GM21447 (cell line): ENCODE data around the gene PSKH1.
A peak's percentile ranks its signal among the peaks of the same experiment; 100 is the strongest.

Source experiments
- ATAC-seq: cut with Tn5 transposase; IDR thresholded peaks from one replicate; pipeline ENCODE4 v1.9.1; 2021; ENCODE audit not compliant: unreplicated experiment

Gene PSKH1

DNA sequence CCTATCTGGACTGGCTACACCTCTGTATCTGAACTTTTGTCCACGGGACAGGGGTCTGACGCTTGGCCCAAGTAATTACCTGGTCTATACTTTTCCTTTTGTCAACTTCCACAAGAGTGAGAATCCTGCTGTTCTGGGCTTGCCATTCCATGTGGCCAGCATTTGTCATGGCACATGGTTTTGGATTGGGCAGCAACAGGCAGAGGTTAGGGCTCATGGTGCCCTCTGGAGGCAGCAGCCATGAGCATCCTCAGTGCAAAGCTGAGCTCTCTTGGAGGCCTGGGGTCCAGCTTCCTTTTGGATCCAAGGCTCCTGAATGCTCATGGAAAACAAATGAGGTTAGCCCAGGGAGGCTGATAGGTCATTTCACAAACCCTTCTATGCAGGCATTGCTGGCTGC lies 27.7 kb upstream of the PSKH1 start:
- ATAC-seq = no peak

DNA sequence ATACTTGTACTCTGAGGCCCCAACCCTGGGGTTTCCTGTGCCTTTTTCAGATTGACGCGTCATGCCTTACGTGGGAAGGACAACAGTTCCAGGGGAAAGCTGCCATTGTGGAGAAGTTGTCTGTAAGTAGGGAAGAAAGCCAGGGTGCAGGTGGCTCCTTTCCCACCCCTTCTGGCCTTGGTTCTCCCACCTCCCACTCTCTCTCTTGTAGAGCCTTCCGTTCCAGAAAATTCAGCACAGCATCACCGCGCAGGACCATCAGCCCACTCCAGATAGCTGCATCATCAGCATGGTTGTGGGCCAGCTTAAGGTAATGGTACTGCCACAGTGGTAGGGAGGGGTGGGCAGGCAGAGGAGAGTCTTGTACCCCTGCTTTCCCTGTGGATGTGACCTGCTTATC lies 24.8 kb upstream of the PSKH1 start:
- ATAC-seq = no peak

DNA sequence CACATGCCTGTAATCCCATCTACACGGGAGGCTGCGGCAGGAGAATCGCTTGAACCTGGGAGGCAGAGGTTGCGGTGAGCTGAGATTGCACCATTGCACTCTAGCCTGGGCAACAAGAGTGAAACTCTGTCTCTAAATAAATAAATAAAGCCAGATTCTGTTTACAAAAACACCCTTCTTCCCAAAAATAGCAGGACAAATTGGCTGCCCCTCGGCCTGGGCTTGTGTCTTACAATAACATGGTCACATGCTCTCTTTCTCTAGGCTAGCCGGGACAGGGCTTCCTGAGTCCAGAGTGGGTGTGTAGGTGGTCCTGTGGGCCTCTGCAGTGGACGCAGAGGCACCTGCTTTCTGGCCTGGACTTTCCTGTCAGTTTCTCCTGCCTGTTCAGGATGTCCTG lies 23.4 kb upstream of the PSKH1 start:
- ATAC-seq = no peak

DNA sequence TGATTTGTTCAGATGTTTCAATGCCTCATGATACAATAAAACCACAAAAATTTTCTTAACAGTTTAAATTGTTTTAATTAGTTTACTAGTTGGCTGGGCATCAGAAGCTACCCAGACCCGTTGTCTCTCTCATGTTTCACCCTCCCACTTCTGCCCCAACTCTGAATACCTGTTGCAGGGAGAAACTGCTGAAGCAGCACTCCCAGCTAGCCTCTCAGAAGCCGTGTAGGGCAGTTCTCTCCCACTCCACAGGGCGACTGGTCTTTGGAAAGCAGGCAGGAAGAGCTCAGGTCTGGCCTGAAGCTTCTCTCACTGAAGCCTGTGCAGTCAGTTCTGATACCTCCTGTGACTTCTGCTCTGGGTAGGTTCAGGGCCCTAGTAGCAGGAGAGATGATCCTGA lies 21.8 kb upstream of the PSKH1 start:
- ATAC-seq = no peak

DNA sequence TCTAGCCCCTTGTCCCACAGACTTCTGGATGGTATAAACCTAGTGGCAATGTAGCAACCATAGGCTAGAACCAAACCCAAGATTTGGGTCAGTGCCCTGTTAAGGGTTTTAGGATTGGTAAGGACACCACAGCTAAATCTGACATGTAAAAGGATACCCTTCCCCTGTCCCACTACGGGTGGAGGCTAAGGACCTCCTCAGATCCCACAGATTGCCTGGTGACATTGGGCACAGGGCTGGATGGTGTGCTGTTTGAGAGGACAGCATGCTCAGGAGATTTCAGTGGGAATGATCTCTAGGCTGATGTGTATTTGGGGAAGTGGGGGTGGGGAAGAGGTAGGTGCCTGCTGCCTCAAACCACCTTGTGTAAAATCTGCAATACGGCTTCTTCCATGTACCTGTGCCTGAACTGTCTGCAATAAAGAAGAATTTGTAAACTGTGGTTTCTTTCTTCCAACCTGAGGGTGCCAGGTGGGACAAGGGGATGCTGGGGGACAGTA lies 20.9 kb upstream of the PSKH1 start:
- ATAC-seq = no peak

DNA sequence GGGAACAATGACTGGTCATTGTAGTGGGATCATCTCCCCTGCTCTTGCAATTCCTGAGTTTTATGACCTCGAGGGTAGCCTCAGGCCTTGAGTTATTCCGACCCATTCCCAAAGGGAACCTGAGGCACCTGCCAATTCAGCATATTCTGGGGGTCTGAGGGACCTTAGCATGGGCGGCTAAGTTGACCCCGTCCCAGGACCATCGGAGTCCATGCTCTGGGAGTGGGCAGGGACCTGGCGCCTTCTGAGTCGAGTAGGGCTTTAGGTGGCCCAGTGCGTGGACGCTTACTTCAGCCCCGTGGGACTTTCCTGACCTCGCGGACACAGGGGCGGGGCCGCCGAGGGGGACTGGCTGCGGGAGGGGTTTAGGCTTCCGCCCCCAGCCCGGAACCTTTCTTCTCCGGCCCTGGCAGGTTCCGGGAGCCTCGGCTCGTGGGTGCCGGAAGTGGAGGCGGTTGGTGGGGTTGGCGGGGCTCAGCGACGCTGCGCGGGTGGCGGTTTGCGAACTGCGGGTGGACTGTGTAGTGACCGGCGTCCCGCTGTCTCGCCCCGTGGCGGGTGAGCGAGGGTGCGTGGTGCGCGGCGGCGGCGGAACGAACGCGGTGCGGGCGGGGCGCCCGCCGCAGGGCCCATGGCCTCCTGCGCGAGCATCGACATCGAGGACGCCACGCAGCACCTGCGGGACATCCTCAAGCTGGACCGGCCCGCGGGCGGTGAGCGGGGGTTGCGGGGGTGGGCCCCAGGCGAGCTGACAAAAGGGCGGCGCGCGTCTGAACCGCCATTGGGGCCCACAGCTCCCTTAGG lies 20.2 kb upstream of the PSKH1 start, which contains the start of gene EDC4:
EDC4 (plus strand) TSS at position 422 of the 804 bp plus-strand sequence; CDS start at position 632, 210 bp downstream.
- ATAC-seq = peak; percentile 62

GRCh38 chr16:67873435-67874370 lies 19.4 kb upstream of the PSKH1 start:
- peak; percentile 12 for ATAC-seq

GRCh38 chr16:67874372-67874771 lies 18.7 kb upstream of the PSKH1 start:
- ATAC-seq = no peak

GRCh38 chr16:67877064-67877463 lies 16.0 kb upstream of the PSKH1 start:
- no peak for ATAC-seq

- no peak for ATAC-seq
These were observed 14.8 kb upstream of the PSKH1 start for GRCh38 chr16:67878232-67878631.

DNA sequence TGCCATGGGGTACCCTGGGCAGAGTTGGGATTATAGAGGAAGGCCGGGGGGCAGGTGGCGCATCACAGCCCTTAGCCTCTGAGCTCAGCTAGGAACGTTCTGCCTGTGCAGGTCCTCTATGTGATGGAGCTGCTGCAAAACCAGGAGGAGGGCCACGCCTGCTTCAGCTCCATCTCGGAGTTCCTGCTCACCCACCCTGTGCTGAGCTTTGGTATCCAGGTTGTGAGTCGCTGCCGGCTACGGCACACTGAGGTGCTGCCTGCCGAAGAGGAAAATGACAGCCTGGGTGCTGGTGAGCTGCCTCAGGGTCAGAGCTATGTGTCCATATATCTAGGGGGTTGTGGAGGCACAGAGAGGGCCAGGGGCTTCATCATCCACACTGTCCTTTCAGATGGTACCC lies 14.2 kb upstream of the PSKH1 start:
- ATAC-seq = no peak

- ATAC-seq = no peak
These were observed 13.6 kb upstream of the PSKH1 start for GRCh38 chr16:67879462-67879861.

GRCh38 chr16:67879936-67880335 lies 13.1 kb upstream of the PSKH1 start:
- no peak for ATAC-seq

DNA sequence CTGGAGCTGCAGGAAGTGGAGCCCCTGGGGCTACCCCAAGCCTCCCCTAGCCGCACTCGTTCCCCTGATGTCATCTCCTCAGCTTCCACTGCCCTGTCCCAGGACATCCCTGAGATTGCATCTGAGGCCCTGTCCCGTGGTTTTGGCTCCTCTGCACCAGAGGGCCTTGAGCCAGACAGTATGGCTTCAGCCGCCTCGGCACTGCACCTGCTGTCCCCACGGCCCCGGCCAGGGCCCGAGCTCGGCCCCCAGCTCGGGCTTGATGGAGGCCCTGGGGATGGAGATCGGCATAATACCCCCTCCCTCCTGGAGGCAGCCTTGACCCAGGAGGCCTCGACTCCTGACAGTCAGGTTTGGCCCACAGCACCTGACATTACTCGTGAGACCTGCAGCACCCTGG lies 12.5 kb upstream of the PSKH1 start:
- ATAC-seq = no peak

DNA sequence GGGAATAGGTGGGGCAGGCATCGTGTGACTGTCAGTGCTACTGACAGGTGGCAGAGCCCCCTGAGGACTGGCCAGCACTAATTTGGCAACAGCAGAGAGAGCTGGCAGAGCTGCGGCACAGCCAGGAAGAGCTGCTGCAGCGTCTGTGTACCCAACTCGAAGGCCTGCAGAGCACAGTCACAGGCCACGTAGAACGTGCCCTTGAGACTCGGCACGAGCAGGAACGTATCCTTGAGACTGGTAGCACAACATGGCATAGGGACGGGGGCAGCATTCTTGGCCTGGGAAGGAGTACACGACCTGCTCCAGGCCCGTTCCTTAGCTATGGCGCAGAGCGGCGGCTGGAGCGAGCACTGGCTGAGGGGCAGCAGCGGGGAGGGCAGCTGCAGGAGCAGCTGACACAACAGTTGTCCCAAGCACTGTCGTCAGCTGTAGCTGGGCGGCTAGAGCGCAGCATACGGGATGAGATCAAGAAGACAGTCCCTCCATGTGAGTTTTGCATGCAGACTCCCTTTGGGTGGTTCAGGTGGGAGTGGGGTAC lies 11.4 kb upstream of the PSKH1 start:
- ATAC-seq = no peak

DNA sequence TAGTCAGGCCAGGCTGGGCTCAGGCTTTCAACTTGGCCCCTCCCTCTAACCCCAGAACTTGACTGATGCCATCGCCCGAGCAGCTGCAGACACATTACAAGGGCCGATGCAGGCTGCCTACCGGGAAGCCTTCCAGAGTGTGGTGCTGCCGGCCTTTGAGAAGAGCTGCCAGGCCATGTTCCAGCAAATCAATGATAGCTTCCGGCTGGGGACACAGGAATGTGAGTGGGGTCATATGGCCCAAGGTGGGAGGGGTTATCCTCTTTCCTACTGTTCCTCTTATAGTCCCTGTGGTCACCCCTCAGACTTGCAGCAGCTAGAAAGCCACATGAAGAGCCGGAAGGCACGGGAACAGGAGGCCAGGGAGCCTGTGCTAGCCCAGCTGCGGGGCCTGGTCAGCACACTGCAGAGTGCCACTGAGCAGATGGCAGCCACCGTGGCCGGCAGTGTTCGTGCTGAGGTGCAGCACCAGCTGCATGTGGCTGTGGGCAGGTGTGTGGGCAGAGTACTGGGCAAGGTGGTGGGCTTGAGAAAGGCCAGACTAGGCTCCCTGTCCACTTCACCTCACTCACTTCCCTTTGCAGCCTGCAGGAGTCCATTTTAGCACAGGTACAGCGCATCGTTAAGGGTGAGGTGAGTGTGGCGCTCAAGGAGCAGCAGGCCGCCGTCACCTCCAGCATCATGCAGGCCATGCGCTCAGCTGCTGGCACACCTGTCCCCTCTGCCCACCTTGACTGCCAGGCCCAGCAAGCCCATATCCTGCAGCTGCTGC lies 10.5 kb upstream of the PSKH1 start:
- ATAC-seq = no peak

- ATAC-seq = no peak
These were observed 9.7 kb upstream of the PSKH1 start for GRCh38 chr16:67883146-67883871.

DNA sequence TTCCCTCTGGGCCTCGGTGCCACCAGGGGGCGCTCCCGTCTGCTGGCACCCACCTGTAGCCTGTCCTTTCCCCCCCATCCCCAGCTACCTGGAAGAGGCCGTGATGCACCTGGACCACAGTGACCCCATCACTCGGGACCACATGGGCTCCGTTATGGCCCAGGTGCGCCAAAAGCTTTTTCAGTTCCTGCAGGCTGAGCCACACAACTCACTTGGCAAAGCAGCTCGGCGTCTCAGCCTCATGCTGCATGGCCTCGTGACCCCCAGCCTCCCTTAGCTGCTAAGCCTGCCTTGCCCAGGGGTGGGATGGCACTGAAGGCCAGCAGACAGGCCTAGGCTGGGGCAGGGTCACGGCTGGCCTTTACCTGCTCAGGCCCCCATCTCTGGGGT lies 9.2 kb upstream of the PSKH1 start:
- no peak for ATAC-seq

DNA sequence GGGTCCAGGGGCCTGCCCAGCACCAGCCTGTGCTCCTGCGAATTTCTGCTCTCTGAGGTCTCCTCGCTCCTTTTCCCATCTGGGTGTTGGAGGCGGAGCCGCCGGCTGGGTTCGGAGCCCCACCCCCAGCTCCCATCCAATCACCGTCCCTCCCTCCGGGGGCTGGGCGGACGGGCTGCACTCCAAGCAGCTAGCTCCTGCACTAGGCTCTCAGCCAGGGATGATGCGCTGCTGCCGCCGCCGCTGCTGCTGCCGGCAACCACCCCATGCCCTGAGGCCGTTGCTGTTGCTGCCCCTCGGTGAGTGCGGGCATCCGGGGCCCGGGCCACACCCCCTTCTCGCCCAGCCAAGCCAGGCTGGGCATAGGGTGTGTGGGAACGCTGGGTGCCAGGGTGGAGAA lies 8.4 kb upstream of the PSKH1 start, which contains the start of gene NRN1L:
NRN1L (plus strand) TSS at position 202 of the 400 bp plus-strand sequence; CDS start at position 221, 19 bp downstream.
- ATAC-seq = no peak

- no peak for ATAC-seq
These were observed 7.5 kb upstream of the PSKH1 start for GRCh38 chr16:67885545-67885944.
